Skin of body (tissue), 2 donors: ENCODE data around the gene GBF1. TPM values are rescaled to one million over a fixed set of nuclear protein-coding genes. Genes with fewer than 3 reads are reported as not detected.

ENCODE experiments used
- DNase-seq: peaks from one replicate; lab custom pipeline; 2025; lab: John Stamatoyannopoulos, UW
- total RNA-seq: library from RNA; depleted of rRNA; stranded (reverse); fragments of >200 nt; gene quantifications from one replicate; pipeline ENCODE4 v1.2.3, GENCODE V29; 2014

Gene GBF1
- total RNA-seq, 1 donor from 2014 or later: 22.8 TPM

DNA sequence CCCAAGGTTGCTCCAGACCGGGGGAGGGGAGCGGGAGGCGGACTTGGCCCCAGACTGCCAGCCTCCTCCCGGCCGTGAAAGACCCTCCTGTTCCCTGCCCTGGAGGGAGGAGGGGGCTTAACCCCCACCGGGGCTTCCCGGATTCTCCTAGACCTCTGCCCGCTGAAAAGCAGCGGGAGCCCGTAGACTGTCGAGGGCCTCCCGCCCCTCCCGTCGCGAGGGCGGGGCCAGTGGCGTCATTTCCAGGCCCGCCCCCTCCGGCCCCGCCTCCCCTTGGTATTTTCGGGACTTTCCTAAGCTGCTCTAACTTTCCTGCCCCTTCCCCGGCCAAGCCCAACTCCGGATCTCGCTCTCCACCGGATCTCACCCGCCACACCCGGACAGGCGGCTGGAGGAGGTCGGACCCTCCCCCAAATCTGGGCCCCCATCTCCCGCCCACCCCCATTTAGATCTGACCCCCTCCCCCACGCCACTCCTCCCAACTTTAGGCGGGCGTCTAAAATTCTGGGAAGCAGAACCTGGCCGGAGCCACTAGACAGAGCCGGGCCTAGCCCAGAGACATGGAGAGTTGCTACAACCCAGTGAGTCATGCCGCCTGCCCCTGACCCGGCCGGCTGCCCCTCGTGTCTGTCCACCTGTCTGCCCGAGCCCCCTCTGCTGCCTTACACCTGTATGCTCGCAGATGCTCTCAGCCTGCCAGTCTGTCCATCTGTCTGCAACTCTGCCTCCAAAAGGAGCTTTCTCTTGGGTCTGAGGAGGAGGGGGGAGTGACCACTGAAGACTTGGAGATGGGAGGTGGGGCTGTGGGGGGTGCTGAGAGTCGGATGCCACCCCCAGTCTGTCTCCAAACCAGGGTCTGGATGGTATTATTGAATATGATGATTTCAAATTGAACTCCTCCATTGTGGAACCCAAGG, 150.3 kb downstream of the GBF1 start, which contains the start of gene NFKB2:
TSS of gene NFKB2 (plus strand) at position 306 of the 917 bp plus-strand sequence. CDS start at position 561, 255 bp downstream.
- DNase-seq: peak; percentile 89

DNA sequence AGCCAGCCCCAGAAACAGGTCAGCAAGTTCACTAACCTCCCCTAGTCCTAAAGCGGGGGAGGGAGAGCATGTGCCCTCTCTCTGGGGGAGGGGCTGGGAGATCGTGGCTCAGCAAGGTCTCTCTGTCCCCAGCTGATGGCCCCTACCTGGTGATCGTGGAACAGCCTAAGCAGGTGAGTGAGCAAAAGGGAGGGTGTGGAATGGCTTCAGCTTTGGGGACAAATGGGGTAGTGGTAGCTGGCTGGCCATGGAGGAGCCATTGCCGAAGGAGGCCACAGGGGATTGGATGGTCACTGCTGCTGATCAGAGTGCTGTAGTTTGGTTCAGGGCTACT, 151.0 kb downstream of the GBF1 start:
- DNase-seq: no peak

DNA sequence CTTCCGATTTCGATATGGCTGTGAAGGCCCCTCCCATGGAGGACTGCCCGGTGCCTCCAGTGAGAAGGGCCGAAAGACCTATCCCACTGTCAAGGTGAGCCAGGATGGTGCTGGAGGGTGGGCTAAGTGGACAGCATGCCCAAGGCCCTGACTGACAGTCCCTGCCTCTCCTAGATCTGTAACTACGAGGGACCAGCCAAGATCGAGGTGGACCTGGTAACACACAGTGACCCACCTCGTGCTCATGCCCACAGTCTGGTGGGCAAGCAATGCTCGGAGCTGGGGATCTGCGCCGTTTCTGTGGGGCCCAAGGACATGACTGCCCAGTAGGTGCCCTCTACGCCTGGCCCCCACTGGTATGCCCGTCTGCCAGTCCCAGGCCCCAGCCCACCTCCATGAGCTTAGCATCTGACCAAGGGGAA, 151.4 kb downstream of the GBF1 start:
- no peak for DNase-seq

DNA sequence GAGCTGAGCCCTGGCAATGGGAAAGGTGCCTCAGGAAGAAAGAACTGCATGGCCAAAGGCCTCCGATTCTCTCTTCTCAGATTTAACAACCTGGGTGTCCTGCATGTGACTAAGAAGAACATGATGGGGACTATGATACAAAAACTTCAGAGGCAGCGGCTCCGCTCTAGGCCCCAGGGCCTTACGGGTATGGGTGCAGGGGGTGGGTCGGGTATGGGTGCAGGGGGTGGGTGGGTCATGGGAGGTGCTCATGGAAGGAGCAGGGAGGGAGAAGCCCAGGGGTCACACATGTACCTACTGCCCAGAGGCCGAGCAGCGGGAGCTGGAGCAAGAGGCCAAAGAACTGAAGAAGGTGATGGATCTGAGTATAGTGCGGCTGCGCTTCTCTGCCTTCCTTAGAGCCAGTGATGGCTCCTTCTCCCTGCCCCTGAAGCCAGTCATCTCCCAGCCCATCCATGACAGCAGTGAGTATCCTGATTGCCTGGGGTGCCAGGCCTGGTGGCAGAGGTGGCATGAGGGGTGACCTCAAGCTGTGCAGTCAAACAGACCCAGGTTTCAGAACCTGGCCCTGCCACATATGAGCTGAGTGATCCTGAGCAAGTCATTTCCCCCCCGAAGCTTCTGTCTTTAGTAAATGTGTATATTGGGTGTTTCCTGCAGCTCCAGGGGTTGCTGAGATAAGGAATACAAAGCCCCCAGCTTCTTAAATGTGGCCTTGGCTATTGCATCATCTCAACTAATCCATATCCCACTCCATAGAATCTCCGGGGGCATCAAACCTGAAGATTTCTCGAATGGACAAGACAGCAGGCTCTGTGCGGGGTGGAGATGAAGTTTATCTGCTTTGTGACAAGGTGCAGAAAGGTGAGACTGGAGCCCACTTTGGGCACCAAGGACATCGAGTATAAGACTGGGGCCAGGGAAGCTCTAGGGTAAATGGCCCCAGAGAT, 152.2 kb downstream of the GBF1 start:
- DNase-seq: no peak

DNA sequence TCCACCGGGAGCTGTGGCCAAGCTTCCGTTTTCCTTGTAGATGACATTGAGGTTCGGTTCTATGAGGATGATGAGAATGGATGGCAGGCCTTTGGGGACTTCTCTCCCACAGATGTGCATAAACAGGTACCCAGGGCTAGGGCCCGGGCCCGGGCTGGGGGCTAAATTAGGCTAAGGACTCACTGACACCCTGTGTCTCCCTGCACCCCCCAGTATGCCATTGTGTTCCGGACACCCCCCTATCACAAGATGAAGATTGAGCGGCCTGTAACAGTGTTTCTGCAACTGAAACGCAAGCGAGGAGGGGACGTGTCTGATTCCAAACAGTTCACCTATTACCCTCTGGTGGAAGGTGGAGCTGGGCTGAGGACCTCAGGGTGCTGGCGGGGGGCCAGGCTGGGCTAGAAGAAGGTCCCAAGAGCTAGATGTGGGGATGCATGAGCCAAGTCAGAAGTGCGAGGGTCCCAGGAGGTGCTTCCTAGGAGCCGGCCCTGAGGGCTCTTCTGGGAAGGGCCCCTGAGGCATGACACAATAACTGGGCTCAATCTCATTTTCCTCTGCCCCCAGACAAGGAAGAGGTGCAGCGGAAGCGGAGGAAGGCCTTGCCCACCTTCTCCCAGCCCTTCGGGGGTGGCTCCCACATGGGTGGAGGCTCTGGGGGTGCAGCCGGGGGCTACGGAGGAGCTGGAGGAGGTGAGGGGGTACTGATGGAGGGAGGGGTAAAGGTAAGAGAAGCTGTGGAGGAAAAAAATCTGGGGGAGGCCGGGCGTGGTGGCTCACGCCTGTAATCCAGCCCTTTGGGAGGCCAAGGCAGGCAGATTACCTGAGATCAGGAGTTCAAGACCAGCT, 153.1 kb downstream of the GBF1 start:
- DNase-seq: no peak

DNA sequence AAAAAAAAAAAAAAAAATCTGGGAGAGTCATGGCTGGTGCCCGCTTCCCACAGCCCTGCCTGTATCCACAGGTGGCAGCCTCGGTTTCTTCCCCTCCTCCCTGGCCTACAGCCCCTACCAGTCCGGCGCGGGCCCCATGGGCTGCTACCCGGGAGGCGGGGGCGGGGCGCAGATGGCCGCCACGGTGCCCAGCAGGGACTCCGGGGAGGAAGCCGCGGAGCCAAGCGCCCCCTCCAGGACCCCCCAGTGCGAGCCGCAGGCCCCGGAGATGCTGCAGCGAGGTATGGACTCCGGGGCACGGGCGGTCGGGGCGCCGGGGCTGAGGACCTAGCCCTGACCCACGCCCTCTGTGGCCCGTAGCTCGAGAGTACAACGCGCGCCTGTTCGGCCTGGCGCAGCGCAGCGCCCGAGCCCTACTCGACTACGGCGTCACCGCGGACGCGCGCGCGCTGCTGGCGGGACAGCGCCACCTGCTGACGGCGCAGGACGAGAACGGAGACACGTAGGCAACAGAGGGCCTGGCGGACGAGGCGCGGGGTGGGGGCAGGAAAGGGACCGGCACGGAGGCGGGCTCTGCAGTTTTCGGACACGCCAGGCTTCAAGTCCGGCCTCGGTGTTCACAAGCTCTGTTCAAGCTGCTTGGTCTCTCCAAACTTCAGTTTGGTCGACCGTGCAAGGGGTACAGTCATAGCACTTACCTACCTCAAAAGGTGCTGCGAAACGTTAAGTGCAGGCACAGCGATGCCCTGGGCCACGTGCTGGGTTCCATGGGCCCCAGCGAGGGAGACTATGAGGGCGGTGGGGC, 154.1 kb downstream of the GBF1 start:
- peak; percentile 83 for DNase-seq

DNA sequence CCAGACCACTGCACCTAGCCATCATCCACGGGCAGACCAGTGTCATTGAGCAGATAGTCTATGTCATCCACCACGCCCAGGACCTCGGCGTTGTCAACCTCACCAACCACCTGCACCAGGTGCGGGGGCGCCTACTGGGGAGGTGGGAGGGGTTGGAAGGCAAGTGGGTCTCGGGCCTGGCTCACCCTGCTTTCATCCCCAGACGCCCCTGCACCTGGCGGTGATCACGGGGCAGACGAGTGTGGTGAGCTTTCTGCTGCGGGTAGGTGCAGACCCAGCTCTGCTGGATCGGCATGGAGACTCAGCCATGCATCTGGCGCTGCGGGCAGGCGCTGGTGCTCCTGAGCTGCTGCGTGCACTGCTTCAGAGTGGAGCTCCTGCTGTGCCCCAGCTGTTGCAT, 154.7 kb downstream of the GBF1 start:
- no peak for DNase-seq

DNA sequence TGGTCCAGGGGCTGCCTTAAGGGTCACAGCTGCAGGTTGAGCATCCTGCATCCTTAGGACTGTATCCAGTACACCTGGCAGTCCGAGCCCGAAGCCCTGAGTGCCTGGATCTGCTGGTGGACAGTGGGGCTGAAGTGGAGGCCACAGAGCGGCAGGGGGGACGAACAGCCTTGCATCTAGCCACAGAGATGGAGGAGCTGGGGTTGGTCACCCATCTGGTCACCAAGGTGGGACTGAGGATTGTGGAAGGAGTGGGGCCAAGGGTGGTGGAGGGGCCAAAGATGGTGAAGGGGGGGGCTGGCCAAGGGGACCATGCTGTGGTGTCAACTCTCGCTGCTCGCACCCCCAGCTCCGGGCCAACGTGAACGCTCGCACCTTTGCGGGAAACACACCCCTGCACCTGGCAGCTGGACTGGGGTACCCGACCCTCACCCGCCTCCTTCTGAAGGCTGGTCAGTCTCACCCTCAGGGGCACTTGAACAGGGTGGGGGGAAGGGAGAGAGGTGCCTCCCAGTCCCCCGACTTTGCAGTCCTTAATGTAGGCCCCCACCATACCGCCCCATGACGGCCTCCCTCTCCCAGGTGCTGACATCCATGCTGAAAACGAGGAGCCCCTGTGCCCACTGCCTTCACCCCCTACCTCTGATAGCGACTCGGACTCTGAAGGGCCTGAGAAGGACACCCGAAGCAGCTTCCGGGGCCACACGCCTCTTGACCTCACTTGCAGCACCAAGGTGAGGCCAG, 155.4 kb downstream of the GBF1 start:
- DNase-seq: no peak

DNA sequence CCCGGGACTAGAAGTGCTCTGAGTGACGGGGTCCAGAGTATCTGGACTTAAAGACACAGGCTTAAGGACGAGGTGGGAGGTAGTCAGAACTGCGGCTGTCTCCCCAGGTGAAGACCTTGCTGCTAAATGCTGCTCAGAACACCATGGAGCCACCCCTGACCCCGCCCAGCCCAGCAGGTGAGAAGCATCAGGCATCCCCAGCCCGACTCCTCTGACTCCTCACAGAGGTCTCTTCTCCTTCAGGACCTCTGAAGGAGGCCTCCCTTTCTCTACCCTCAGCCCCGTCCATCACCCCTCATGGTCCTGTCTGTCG, 156.0 kb downstream of the GBF1 start:
- DNase-seq: no peak

DNA sequence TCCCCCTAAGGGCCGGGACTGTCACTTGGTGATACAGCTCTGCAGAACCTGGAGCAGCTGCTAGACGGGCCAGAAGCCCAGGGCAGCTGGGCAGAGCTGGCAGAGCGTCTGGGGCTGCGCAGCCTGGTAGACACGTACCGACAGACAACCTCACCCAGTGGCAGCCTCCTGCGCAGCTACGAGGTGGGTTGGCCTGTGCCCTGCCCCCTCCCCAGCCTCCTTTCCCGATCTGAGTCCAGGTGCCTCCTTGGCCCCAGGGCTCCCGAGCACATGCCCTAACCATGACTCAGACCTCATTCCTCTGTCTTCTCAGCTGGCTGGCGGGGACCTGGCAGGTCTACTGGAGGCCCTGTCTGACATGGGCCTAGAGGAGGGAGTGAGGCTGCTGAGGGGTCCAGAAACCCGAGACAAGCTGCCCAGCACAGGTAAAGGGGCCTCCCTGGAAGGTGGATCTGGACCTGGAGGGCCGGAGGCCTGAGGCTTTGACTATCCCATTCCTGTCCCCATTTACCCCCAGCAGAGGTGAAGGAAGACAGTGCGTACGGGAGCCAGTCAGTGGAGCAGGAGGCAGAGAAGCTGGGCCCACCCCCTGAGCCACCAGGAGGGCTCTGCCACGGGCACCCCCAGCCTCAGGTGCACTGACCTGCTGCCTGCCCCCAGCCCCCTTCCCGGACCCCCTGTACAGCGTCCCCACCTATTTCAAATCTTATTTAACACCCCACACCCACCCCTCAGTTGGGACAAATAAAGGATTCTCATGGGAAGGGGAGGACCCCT, 156.6 kb downstream of the GBF1 start:
- DNase-seq: no peak

DNA sequence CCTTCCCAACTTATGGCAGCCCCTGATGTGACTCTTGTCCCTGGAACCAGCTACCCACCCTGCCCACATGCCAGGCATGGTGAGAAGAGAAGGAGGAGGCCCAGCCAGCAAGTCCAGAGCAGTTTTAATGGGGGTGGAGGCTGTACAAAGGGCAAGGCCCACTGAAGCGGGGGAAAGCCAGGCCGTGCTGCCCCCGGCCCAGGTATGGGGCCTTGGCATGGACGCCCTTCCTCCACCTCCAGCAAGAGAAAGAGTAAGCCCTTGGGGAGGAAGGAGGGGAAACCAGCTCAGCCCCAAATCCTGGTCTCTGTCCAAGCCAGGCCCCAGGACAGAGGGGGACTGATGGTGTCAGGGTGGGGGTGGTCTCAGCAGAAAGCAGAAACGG, 157.2 kb downstream of the GBF1 start:
- no peak for DNase-seq

DNA sequence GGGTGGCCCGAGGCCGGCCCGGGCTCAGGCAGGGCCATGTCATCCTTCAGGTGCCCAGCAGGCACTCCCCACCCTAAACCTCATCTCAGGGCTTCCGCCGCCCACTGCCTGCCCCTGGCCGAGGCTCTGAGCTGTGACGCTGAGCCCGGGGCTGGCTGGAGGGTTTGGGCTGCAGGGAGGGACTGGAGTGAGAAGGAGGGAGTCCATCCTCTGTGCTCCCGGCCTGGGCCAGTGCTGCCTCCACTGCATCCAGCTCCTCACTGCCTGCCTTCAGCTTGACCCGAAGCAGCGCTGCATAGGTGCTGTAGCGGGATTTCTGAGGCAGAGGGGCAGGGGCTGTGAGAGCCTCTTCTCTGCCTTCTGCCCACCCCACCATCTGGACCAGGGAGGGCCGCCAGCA, 157.8 kb downstream of the GBF1 start:
- DNase-seq: no peak

DNA sequence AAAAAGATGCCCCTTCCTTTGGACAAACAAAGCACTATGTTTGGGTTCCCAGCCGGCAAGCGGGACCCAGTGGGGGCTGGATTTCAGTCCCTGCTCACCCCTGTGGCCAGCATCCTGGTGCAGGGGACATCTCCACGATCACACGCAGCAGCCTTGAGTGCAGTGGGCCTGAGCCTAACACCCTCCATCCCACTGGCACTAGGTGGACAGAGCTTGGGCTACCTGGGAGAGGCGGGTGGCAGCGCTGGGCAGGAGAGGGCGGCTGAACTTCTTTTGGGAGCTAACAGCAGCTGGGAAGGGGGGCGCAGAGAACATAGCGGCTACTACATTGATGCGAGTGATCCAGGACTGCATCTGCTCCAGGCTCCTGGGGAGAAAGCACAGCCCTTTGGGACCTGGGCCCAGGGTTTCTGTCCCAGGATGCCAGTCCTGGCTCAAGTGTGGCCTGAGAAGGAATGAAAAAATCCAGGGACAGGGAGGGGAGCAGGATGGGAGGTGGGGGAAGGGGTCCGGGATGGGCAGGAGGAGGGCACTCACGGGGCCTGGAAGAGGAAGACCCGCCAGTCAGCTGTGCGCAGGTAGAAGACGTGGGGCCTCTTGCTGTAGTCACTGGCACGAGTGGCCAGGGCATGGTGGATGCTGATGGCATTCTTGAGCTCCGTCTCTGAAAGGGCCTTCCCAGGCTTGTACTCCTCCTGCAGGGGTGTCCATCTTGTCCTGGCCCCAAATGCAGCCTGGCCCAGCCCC, 159.2 kb downstream of the GBF1 start:
- DNase-seq: no peak

DNA sequence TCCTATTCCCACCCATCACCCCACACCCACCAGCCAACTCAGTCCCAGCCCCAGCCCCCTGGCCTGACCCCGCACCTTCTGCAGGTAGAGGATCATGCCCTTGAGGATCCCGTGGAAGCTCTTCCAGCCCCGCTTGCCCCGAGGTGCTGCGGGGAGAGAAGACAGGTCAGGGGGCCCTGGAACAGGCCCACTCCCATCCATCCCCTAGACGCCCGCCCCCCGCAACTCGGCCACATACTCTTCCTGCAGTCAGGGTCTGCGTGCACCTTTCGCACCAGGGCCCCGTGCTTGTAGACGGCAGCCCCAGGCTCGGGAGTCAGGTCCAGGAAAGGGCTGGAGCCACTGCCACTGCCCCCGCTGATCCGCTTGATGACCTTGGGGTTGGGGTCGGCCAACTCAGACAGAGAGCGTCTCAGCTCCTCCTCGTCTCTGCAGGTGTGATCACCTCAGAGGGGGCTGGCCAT, 159.8 kb downstream of the GBF1 start:
- DNase-seq: no peak

DNA sequence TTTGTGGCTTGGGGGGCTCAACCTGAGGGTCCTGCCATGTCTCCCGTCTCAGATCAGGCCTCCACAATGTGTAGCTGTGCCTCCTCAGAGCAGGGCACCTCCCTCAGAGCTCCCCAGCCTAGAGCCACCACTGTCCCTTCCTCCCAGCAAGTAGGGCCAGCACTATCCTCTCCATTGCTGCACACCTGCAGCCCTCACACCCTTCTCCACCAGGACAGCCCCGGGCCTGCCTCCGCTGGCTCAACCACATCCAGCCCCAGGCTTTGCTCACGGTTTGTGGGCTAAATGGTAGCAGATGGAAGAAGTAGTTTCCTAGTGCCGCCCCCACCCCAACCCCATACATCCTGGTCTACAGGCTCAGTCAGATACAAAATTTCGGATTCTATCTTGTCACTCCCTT, 160.3 kb downstream of the GBF1 start:
- no peak for DNase-seq

DNA sequence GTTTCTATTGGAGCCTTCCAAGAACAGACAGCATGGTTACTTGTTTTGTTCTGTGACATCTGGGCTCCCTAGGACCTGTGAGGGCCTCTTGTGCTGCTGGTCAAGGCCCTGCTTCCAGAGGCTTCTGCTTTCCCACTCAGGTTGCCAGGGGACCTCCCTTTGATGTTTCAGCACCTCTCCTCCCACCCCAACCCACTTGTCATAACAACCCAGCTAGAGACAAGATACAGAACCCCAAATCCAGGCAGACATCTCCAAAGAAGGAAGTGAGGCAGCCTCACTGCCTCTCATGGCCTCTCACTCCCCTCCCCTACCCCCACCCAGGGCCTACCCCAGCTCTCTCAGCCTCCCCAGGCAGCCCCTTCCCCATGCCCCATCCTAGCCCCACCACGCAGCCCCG, 161.5 kb downstream of the GBF1 start:
- no peak for DNase-seq

DNA sequence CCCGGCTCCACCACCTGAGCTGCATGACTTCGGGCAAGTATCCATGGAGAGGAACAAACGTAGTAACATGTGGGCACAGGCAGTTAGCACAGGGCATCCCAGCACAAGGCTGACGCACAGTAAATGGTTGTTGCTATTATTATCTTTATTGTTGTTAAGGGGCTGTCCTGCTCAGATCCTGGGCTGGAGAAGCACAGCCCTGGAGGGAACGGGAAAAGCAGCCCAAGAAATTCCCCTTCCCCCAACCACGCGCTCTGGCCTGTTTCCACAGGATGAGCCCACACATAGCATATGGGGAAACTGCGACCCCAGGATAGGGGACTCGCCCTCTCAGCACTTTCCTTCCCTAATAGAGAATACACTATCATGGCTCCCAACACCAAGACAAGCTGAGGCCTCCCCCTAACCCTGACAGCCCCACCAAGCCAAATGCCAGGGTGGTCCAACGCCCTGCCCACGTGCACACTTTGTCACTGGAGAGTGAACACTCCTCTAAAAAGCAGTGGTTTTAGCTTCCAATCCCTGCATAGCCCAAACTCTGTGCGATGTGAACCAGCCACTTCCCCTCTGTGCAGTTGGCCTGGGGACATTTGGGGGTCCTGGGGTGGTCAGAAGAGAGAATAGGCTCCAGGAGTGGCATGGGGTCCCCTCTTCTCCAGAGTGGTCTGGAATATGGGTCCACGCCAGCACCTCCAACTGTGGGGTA, 162.2 kb downstream of the GBF1 start:
- no peak for DNase-seq
